ENCODE data around the gene SPECC1.
"Not testable (repeated sequence)": the region's sequence is repeated elsewhere in the genome, so short reads cannot be mapped to it uniquely, and the experiment has no call there.

The SPECC1 gene

DNA sequence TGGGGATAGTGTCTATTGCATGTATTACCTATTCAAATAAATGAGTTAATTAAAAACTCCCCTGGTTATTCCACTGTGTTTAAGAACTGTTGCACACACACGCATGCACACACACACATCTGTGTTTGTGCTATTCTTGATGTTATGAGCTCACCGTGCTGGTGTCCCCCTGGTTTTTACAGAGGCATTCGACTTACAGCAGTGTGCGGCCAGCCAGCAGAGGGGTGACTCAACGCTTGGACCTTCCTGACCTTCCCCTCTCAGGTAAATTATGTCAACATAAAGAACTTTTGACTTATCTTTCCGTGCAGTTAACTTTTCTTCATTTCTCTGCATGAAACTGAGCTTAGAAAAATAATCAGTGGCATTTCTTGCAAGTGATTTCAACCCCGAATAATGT lies 244.2 kb downstream of the SPECC1 start:
- DNase-seq = no peak

- DNase-seq = no peak
Measured at GRCh38 chr17:20254541-20254940, 245.4 kb downstream of the SPECC1 start.

DNA sequence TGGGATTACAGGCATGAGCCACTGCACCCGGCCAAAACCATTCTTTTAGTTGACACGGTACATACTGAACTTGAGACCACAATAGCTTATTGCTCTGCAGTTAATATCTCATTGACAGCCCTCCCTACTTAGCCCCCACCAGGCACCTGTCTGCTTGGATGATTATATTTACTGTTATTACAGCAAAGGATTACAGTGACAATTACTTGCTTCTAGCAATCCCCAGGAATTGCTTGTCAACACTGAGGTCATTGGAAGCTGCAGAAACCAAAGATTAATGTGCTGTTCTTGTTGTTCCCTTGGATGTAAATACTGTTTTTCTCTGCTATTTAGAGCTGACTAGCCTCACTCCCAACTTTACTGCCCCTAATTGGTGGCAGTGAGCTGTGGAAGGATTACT lies 247.0 kb downstream of the SPECC1 start:
- no peak for DNase-seq

- DNase-seq = no peak
Measured at GRCh38 chr17:20257008-20257407, 247.8 kb downstream of the SPECC1 start.

GRCh38 chr17:20257798-20258197 lies 248.6 kb downstream of the SPECC1 start:
- no peak for DNase-seq

DNA sequence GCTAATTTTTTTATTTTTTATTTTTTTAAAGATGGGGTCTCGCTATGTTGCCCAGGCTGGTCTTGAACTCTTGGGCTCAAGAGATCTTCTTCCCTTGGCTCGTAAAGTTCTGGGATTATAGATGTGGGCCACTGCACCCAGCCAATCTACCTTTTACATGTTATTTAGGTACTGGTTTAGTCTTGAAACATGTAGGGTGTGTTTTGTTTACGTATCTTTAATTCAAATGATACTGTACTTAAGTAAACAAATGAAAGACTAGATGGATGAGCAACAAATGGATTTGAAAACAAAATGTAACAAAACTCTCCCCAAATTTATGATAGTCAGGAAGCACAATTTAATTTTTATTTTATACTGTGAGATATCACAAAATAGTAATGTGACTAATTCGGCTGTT lies 250.5 kb downstream of the SPECC1 start:
- DNase-seq = no peak

GRCh38 chr17:20260268-20260667 lies 251.1 kb downstream of the SPECC1 start:
- no peak for DNase-seq

DNA sequence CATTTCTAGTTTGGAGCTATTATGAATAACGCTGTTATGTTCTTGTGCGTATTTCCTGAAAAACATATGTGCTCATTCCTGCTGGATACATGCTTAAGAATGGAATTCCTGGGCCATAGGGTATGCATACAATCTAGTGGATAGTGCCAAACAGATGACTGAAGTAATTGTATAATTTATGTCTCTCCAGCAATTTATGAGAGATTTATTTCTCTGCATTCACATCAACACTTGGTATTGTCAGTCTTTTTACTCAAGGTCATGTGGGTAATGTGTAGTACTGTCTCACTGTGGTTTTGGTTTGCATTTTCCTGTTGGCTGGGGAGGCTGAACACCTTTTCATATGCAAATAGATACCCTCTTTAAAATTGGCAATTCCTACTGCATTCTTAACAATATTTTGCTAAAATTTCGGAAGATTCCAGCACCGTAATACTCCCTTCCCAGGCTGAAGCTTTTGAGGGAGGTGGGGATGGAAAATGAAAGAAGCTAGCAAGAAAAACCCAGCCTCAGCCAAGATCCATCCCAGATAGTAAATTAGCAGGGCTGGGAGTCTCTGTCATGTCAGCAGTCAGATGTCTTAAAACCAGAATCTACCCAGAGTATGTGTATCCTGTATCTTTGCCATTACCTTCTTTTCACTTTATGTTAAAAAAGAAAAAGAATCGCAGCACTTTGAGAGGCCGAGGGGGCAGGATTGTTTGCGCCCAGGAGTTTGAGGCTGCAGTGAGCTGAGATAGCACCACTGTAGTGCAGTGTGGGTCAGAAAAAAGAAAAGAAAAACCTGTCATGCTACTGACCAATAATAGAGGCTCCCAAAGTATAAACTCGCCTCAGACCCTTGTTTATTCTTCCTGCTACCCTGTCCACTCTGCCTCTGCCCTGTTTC lies 253.3 kb downstream of the SPECC1 start:
- DNase-seq = no peak

DNA sequence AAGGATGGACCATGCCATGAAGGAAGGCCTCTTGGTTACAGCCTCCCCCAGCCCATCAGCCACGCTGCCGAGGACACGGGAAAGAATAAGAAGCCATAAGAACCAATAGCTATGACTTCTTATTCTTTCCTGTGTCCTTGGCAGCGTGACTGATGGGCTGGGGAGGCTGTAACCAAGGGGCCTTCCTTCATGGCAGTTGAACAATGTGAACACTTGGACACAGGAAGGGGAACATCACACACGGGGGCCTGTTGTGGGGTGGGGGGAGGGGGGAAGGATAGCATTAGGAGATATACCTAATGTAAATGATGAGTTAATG lies 253.9 kb downstream of the SPECC1 start:
- DNase-seq = not testable (repeated sequence)

DNA sequence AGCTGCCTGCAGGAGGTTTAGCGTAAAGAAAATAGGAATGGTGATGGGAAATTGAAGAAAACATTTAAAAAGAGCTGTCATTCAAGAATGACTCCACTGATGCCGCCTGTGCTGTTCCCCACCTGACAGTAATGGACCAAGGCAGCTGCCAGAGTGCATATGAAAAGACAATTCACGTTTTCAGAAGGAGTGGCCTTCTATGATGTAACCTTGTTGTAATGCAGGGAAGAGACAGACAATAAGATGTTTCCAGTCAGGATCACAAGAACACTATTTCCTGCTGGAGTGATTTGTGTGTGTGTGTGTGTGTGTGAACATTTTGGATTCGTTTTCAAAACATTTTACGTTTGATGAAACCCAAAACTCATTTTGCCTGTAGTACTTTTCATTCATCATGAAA lies 254.4 kb downstream of the SPECC1 start:
- no peak for DNase-seq

DNA sequence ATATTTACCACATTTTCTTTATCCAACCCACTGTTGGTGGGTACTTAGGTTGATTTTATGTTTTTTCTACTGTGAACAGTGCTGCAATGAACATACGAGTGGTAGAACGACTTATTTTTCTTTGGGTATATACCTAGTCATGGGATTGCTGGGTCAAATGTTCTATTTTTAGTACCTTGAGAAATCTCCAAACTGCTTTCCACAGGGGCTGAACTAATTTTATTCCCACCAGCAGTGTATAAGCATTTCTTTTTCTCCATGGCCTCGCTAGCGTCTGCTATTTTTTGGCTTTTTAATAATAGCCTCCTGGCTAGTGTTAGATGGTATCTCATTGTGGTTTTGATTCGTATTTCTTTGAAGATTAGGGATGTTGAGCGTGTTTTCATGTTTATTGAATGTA lies 255.8 kb downstream of the SPECC1 start:
- no peak for DNase-seq

- DNase-seq = no peak
Measured at GRCh38 chr17:20266806-20267458, 257.8 kb downstream of the SPECC1 start.

DNA sequence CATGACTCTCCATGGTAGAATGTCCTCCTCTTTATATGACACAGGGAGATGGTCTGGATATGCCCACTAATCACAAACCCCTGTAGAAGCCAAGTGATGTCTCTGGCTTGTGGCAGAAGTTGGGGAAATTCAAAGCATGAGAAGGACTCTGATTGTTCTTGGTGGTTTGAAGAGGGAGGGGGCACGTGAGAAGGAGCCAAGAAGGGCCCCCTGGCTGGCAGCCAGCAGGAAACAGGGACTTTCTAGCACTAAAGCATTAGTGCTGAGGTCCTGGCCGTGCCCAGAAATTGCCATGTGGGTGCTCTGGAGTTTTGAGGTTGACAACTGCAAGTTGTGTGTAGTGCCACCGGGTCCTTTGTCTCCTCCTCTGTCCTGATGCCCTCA lies 258.3 kb downstream of the SPECC1 start:
- DNase-seq = no peak

DNA sequence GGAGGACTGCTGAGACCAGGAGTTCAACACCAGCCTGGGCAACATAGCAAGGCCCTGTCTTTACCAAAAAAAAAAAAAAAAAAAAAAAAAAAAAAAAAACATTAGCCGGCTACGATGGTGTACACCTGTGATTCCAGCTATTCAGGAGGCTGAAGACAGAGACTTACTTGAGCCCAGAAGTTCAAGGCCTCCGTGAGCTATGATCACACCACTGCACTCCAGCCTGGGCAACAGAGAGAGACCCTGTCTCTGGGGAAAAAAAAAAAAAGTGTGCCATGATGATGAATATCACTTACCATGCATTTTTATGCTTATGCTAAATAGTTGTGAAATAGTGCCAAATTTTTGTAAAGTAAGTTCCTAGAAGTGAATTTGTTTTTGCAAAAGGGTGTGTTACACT lies 261.2 kb downstream of the SPECC1 start:
- DNase-seq = no peak

DNA sequence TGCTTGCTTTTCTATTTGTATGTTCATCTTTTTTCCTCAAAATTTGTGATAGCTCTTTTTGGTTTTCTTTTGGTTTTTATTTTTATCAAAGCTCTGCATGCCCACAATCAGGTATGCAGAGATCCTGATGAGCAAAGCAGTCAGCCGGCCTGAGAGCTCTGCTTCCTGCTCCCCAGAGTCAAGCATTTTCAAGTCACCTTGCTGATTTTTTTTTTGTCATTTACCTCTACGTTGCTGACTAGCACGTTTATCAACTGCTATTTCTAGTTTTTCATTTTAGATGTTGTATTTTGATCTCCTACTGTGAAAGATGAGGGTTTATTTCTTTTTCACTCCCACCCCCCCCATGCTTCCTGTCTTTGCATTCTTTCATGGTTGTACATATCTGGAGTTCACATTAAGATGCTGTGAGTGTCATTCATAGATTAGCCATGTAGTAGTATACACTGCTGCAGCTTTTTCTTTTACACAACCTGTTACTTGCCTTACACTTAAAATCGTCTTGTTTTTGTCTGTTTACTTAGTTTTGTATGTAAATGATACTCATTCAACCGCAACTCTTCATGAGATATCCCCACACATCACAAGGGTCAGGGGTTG lies 262.0 kb downstream of the SPECC1 start:
- DNase-seq = no peak

DNA sequence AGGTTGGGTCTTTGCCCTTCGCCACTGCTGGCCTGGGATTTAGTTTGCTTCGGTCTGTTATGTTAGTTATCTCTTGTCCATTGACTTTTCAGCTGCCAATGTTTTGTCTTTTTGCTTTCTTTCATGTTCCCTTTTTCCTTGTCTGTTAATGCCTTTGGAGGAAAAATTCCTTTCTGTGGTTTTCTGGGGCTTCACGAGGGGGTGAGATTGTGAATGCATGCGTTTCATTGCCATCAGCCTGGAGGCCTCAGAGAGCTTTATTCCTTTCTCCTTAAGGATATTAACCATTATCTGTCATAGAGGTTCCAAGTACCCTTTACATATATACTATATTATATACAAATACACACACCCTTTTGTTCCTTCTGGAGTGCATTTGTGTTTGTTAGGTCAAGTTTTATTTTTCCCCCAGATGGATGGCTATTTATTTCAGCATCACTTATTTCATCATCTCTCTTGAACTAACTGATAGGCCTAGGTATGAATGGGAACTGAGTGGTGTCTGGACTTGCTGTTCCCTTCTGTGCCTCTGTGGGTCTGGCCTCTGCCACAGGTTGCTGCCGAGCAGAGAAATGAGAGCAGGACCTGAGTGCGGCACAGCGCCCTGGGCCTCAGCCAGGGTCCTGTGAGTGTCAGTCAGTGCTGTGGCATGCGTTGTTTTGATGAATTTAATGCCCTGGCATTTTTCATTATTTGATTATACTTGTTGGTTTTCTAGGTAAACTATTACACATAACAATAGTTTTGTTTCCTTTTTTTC lies 264.8 kb downstream of the SPECC1 start:
- no peak for DNase-seq

DNA sequence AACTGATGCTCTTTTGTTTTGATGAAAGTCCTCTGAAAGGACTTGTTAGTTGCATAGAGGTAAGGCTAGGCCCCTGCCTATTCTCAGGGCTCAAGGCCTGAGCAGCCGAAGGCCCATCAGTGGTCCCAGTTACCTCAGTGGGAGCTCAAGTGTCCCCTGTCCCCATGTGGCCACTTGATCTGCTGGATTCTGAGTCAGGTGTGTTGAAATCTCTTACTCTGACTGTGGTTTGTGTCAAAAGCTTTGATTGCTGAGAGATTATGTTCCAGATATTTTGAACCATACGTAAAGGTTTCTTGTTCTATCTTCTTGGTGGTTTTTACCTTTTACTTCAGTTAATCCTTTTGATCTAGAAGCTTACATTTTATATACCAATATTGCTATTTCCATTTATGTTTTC lies 266.5 kb downstream of the SPECC1 start:
- no peak for DNase-seq

- DNase-seq = no peak
Measured at GRCh38 chr17:20276421-20276820, 267.3 kb downstream of the SPECC1 start.

DNA sequence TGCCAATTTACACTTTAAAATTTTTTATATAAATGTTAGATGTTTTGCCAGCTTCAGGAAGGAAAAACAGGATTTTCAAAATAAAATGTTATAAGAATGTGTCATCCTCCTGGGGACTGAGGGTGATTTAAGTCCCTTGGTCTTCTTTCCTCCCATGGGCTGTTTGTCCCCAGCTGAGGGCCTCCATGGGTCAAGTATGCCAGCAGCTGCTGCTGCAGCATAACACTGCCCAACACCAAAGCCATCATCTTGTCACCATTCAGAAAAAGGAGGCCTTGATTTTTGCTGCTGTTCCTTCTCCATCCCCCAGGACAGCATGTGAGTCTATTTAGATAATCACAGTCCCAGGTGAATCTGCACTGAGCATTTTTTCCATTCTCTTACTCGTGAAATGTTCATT lies 269.6 kb downstream of the SPECC1 start:
- no peak for DNase-seq

DNA sequence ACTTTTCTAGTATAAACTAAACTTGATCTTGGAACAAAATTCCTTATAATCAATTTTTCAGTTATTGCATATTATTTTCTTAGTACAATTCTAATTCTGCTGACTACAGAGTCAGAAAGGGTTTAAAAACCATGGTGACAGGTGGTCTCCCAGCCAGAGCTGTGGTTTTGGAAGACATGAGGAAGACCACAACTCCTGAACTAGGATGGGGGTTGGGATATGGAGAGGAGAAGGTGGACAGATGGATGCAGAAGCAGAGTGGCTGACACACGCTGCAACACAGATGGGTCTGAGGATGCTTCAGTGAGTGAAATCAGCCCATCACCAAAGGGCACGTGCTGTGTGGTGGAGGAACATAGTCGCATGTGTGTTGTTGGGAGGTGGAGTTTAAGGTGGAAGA lies 270.5 kb downstream of the SPECC1 start:
- no peak for DNase-seq

DNA sequence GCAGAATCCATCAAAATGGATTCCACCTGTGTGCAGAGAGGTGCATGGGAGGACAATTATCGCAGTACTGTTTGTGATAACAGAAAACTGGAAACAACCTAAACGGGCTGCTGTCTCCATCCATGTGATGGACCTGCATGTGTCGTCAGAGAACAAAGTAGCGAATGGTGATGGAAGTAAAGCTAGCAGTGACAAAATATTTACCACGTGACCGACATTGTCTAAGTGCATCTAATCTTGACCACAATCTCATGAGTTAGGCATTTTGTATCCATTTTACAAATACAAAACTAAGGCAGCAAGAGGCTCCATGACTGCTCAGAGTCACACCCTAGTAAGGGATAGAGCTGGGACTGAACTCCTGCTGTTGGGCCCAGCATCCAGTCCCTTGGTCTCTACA lies 270.9 kb downstream of the SPECC1 start:
- no peak for DNase-seq

GRCh38 chr17:20280851-20281250 lies 271.7 kb downstream of the SPECC1 start:
- no peak for DNase-seq

DNA sequence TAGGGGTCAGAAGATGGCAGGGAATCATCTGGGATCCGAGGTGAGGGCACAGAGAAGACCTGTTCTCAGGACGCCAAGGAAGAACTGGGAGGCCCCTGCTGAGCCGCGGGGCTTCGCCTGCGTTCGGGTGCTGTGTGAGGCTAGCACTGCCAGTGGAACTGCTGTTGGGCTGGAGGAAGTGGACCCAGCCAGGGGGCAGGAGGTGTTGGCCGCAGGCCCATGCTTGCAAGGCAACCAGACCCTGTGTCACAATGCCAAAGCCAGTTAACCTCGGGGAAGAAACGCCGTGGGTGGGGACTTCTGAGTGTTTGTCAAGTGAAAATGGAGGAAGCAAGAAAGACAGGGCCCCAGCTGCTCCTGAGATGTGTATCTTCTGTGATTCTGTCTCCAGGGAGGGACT lies 272.7 kb downstream of the SPECC1 start:
- no peak for DNase-seq

Measured in activated gamma-delta T cell (primary cell).